ENCODE results near the gene GNRH2. TPM values are rescaled to one million over a fixed set of nuclear protein-coding genes. Genes with fewer than 3 reads are reported as not detected.

GNRH2 gene
- total and polyA plus RNA-seq, 2 of the 8 experiments (the other 6 are each of a cell fraction or from before 2014, with no cell fraction given): 0.09 to 0.82 TPM

- TF ChIP-seq SIX5 (IDR thresholded peaks at IDR 0.05; ENCODE audit: low read depth, low read length) (peak; percentile 60), CTBP2 (IDR thresholded peaks at IDR 0.05; ENCODE audit: borderline replicate concordance, insufficient read depth, insufficient read length, low read length) (peak; percentile 76), PHF8 (conservative IDR thresholded peaks at IDR 0.05; ENCODE audit: low read depth, low read length) (peak; percentile 87), TBP (IDR thresholded peaks at IDR 0.05; ENCODE audit: low read depth, low read length) (peak; percentile 46; the same call in 1 of the 2 replicates), TEAD4 (IDR thresholded peaks at IDR 0.05; ENCODE audit: low read depth, low read length) (no peak), TAF1 (IDR thresholded peaks at IDR 0.05; ENCODE audit: low read depth, low read length) (peak; percentile 64), TCF12 (IDR thresholded peaks at IDR 0.05; ENCODE audit: low read depth, low read length) (no peak), CTCF (IDR thresholded peaks at IDR 0.05; ENCODE audit: control extremely low read depth in 1 of 3, insufficient read depth in 1 of 3, low read depth in 1 of 3, low read length in 3 of 3) (no peak), BACH1 (IDR thresholded peaks at IDR 0.05; ENCODE audit: low read length) (peak; percentile 56), RNF2 (IDR thresholded peaks at IDR 0.05; ENCODE audit: borderline replicate concordance, low read depth, low read length, missing control alignments, poor library complexity, severe bottlenecking) (no peak), POU5F1 (IDR thresholded peaks at IDR 0.05; ENCODE audit: low read depth, low read length) (no peak), SIRT6 (IDR thresholded peaks at IDR 0.05; ENCODE audit: low read length) (no peak), EGR1 (IDR thresholded peaks at IDR 0.05; ENCODE audit: borderline replicate concordance, low read depth, low read length) (no peak), CHD1 (IDR thresholded peaks at IDR 0.05; ENCODE audit: low read depth, low read length) (no peak), GTF2F1 (IDR thresholded peaks at IDR 0.05; ENCODE audit: borderline replicate concordance, low read depth, low read length) (no peak), SUZ12 (IDR thresholded peaks at IDR 0.05; ENCODE audit: low read length) (no peak), MAFK (IDR thresholded peaks at IDR 0.05; ENCODE audit: low read depth, low read length) (no peak)
- TF ChIP-seq, protein P1, sequence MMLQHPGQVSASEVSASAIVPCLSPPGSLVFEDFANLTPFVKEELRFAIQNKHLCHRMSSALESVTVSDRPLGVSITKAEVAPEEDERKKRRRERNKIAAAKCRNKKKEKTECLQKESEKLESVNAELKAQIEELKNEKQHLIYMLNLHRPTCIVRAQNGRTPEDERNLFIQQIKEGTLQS (IDR thresholded peaks at IDR 0.05; ENCODE audit: insufficient read depth, low read depth, low read length): no peak
- TF ChIP-seq, protein P2, sequence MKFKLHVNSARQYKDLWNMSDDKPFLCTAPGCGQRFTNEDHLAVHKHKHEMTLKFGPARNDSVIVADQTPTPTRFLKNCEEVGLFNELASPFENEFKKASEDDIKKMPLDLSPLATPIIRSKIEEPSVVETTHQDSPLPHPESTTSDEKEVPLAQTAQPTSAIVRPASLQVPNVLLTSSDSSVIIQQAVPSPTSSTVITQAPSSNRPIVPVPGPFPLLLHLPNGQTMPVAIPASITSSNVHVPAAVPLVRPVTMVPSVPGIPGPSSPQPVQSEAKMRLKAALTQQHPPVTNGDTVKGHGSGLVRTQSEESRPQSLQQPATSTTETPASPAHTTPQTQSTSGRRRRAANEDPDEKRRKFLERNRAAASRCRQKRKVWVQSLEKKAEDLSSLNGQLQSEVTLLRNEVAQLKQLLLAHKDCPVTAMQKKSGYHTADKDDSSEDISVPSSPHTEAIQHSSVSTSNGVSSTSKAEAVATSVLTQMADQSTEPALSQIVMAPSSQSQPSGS (IDR thresholded peaks at IDR 0.05; ENCODE audit: low read length): no peak
These were observed 2.6 kb downstream of the GNRH2 start, which contains the start of gene MRPS26 (continued) for GRCh38 chr20:3045816-3046676.

Measured in H1 (cell line).